ENCODE data around the gene NHS.

NHS gene

GRCh38 chrX:17553961-17554482 is 179.0 kb downstream of the NHS start:
- Histone ChIP-seq H4K20me1 (ENCODE audit: insufficient read depth, low read length) (no peaks in the 10 kb centered on the region), H3K4me1 (ENCODE audit: insufficient read depth, low read length) (no peaks in the 10 kb centered on the region), H3K4me3 (ENCODE audit: low read depth in 1 of 2, low read length in 2 of 2) (no peak overlapping the region), H3K36me3 (ENCODE audit: insufficient read depth, low read length) (no peaks in the 10 kb centered on the region), H3K9ac (ENCODE audit: low read depth, low read length) (no peak overlapping the region), H3K9me3 (ENCODE audit: insufficient read depth, low read length, severe bottlenecking) (no peaks in the 10 kb centered on the region), H3K79me2 (ENCODE audit: insufficient read depth, low read length) (no peaks in the 10 kb centered on the region), H3K4me2 (ENCODE audit: insufficient read depth, low read length) (no peak overlapping the region), H2AFZ (ENCODE audit: low read depth, low read length) (no peak overlapping the region), H3K27me3 (ENCODE audit: insufficient read depth, low read length, poor library complexity) (no peaks in the 10 kb centered on the region), H3K27ac (ENCODE audit: low read length) (no peak overlapping the region)
- no peak for TF ChIP-seq EZH2 (IDR thresholded peaks at IDR 0.05; ENCODE audit: borderline replicate concordance, low read depth, low read length, severe bottlenecking)
- TF ChIP-seq, protein P1, sequence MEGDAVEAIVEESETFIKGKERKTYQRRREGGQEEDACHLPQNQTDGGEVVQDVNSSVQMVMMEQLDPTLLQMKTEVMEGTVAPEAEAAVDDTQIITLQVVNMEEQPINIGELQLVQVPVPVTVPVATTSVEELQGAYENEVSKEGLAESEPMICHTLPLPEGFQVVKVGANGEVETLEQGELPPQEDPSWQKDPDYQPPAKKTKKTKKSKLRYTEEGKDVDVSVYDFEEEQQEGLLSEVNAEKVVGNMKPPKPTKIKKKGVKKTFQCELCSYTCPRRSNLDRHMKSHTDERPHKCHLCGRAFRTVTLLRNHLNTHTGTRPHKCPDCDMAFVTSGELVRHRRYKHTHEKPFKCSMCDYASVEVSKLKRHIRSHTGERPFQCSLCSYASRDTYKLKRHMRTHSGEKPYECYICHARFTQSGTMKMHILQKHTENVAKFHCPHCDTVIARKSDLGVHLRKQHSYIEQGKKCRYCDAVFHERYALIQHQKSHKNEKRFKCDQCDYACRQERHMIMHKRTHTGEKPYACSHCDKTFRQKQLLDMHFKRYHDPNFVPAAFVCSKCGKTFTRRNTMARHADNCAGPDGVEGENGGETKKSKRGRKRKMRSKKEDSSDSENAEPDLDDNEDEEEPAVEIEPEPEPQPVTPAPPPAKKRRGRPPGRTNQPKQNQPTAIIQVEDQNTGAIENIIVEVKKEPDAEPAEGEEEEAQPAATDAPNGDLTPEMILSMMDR (IDR thresholded peaks at IDR 0.05; ENCODE audit: borderline replicate concordance, extremely low read depth, low read length, poor library complexity, severe bottlenecking), result no peak
- no peak for DNase-seq
- no peak for ATAC-seq (ENCODE audit: insufficient read depth, low read depth)

GRCh38 chrX:17554914-17555313 is 179.9 kb downstream of the NHS start:
- H3K4me3 ChIP-seq (ENCODE audit: low read depth in 1 of 2, low read length in 2 of 2), result no peak overlapping the region

GRCh38 chrX:17555846-17556245 is 180.8 kb downstream of the NHS start:
- H3K27ac ChIP-seq (ENCODE audit: low read length), result no peak overlapping the region
- no peak for ATAC-seq (ENCODE audit: insufficient read depth, low read depth)

More at GRCh38 chrX:17554914-17555313, 179.9 kb downstream of the NHS start:
- Histone ChIP-seq H3K4me2 (ENCODE audit: insufficient read depth, low read length) (no peak overlapping the region), H3K4me1 (ENCODE audit: insufficient read depth, low read length) (no peaks in the 10 kb centered on the region), H3K9me3 (ENCODE audit: insufficient read depth, low read length, severe bottlenecking) (no peaks in the 10 kb centered on the region), H3K79me2 (ENCODE audit: insufficient read depth, low read length) (no peaks in the 10 kb centered on the region), H3K27ac (ENCODE audit: low read length) (no peak overlapping the region), H3K27me3 (ENCODE audit: insufficient read depth, low read length, poor library complexity) (no peaks in the 10 kb centered on the region), H3K36me3 (ENCODE audit: insufficient read depth, low read length) (no peaks in the 10 kb centered on the region), H2AFZ (ENCODE audit: low read depth, low read length) (no peak overlapping the region), H3K9ac (ENCODE audit: low read depth, low read length) (no peak overlapping the region), H4K20me1 (ENCODE audit: insufficient read depth, low read length) (no peaks in the 10 kb centered on the region)
- ATAC-seq (ENCODE audit: insufficient read depth, low read depth), result no peak
- DNase-seq, result no peak
- no peak for TF ChIP-seq EZH2 (IDR thresholded peaks at IDR 0.05; ENCODE audit: borderline replicate concordance, low read depth, low read length, severe bottlenecking)
- TF ChIP-seq, protein P1 (IDR thresholded peaks at IDR 0.05; ENCODE audit: borderline replicate concordance, extremely low read depth, low read length, poor library complexity, severe bottlenecking), result no peak

More at GRCh38 chrX:17555846-17556245, 180.8 kb downstream of the NHS start:
- DNase-seq, result no peak
- TF ChIP-seq, protein P1 (IDR thresholded peaks at IDR 0.05; ENCODE audit: borderline replicate concordance, extremely low read depth, low read length, poor library complexity, severe bottlenecking), result no peak
- no peak for TF ChIP-seq EZH2 (IDR thresholded peaks at IDR 0.05; ENCODE audit: borderline replicate concordance, low read depth, low read length, severe bottlenecking)
- Histone ChIP-seq H3K4me3 (ENCODE audit: low read depth in 1 of 2, low read length in 2 of 2) (no peak overlapping the region), H2AFZ (ENCODE audit: low read depth, low read length) (no peak overlapping the region), H3K36me3 (ENCODE audit: insufficient read depth, low read length) (no peaks in the 10 kb centered on the region), H3K27me3 (ENCODE audit: insufficient read depth, low read length, poor library complexity) (no peaks in the 10 kb centered on the region), H4K20me1 (ENCODE audit: insufficient read depth, low read length) (no peaks in the 10 kb centered on the region), H3K79me2 (ENCODE audit: insufficient read depth, low read length) (no peaks in the 10 kb centered on the region), H3K4me1 (ENCODE audit: insufficient read depth, low read length) (no peaks in the 10 kb centered on the region), H3K9me3 (ENCODE audit: insufficient read depth, low read length, severe bottlenecking) (no peaks in the 10 kb centered on the region), H3K4me2 (ENCODE audit: insufficient read depth, low read length) (no peak overlapping the region), H3K9ac (ENCODE audit: low read depth, low read length) (no peak overlapping the region)
